GM19452 (cell line): ENCODE measurements around the gene IMMT.
"Not testable (repeated sequence)": the region's sequence is repeated elsewhere in the genome, so short reads cannot be mapped to it uniquely, and the experiment has no call there.

Experiments
- ATAC-seq: cut with Tn5 transposase; IDR thresholded peaks from one replicate; pipeline ENCODE4 v1.9.1; 2021; ENCODE audit not compliant: unreplicated experiment

Gene IMMT

GRCh38 chr2:86202336-86202692 lies 7.1 kb upstream of the IMMT start:
- no peak for ATAC-seq

DNA sequence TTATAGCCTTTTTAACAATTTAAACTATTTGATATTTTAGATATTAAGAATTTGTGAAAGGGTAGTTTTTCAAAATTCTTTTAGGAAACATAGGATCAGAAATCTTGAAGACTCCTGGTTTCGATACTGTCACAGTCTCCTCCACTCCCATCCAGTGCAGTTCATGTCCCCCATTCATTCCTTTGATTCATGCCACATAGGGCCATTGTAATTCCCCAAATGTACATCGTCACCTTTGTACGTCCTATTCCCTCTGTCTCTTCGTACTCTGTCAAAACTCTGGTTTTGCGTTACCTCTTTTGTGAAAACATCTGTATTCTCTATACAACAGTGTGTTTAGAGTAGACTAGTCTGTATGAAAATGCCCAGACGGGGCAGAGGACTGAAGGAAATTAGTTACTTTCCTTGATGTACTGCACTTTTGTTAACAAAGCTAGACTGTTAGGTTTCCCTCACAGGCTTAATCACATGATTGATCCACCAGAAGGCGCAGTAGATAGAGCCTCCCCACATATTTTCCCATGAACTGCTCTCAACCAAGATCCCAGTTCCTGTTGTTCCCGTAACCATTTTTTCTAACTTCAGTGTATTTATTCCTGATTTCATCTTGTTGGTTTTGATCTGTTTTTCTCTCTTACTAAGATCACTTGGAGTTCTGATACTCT lies 6.5 kb upstream of the IMMT start:
- ATAC-seq = no peak

DNA sequence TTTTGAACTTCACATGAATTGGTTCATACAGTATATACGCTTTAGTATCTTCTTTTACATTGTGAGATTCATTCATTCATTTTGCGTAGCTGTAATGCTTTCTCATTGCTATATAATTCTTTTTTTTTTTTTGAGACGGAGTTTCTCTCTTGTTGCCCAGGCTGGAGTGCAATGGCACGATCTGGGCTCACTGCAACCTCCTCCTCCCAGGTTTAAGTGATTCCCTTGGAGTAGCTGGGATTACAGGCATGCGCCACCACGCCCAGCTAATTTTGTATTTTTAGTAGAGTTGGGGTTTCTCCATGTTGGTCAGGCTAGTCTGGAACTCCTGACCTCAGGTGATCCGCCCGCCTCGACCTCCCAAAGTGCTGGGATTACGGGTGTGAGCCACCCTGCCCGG lies 5.3 kb upstream of the IMMT start:
- ATAC-seq = not testable (repeated sequence)

- no peak for ATAC-seq
Measured at GRCh38 chr2:86199834-86200177, 4.5 kb upstream of the IMMT start.

DNA sequence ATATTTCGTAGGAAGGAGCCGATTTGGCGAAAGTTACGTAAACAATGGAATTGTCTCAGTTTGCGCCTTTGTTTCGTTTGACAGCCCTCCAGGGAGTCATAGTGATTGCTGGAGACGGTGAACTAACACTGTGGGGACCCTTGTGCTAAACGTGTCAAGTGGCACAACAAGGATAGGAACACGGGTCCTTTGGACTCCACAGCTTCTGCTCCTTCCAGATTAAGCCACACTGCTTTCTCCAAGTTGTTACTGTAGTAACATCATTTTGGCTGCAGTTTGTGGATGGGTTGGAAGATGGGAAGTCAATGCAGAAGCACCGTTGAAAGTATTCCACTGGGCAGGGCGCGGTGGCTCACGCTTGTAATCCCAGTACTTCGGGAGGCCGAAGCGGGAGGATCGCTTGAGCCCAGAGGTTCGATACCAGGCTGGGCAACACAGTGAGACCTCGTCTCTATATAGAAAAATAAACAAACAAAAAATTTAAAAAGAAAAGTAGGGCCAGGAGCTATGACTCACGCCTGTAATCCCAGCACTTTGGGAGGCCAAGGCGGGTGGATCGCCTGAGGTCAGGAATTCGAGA lies 636 bp upstream of the IMMT start:
- no peak for ATAC-seq

GRCh38 chr2:86194751-86195054 lies 559 bp downstream of the IMMT start:
- no peak for ATAC-seq

- ATAC-seq = no peak
Measured at GRCh38 chr2:86193901-86194567, 1.2 kb downstream of the IMMT start.

DNA sequence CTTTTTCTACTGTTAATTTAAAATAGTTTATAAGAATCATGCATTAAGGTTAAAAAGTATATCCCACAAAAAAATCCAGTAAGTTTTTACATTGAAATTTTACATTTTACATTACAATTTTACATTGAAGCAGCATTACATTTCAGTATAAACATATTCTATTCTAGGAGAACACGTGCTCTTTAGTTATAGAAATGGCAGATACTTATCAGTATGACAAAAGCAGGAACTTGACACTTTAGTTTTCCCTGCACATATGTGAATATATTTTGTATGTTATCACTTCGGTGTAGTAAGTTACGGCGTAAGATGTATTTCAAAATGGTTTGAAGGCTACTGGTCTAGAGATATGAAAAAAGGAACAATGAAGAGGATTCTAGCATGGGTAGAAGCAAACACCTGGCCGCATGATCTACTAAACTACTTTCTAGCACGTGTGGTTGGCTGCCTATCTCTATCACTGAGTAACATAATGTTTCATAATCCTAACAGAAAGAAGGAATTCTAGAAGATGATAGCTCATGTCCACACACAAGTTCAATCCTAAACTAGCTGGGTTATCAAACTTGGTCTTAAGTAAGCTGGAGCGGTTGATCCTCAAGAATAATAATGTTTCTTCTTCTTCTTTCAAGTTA lies 5.4 kb downstream of the IMMT start:
- no peak for ATAC-seq

GRCh38 chr2:86186431-86186830 lies 8.8 kb downstream of the IMMT start:
- ATAC-seq = no peak

DNA sequence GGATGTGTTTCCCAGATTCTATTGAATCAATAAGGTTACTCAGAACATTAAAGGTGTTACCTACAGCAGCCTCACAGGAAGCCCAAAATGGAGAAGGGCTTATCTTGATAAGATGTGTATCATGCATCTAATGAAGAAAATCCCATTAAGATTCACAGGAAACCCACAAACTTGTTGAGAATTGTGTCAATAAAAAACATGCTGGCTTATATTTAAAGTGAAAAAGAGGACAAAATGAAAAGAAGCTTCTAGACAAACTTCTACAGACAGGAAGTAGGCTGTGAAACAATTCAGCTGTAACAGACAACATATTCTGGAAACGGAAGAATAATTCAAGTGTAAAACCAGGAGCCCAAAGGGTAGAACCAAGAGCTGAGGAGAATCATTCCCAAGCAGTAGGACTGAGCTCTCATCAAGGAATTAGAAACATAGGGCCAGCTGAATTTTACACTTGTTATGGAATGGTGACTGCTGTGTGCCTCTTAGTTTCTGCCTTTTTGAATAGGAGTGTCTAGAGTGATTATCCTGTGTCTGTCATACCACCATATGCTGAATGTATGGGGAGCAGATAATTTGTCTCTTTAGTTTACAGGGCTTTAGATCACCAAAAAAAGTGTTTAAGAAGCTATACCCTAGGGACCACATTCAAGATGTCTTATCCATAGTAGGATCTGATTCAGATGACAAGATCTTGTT lies 9.6 kb downstream of the IMMT start:
- ATAC-seq = no peak

DNA sequence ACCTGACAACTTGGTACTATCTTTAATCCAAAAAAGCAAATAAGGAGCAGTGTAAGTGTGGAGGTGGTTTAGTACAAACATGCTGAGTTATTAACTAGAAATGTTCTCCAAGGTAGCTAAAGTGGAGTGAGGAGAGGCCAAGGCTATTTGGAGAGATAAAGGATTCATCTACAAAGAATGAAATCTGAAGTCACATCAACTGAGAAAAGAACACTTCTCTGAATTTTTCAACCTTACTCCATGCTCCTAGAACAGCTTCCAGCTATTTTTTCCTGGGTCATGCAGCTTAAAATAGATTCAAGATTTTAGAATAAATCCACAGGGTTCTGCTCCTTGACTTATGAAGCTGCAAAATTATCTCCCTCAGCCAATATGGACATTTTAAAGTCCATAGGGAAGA lies 18.7 kb downstream of the IMMT start:
- no peak for ATAC-seq

- no peak for ATAC-seq
Measured at GRCh38 chr2:86175828-86176227, 19.4 kb downstream of the IMMT start.

- no peak for ATAC-seq
Measured at GRCh38 chr2:86174445-86174844, 20.8 kb downstream of the IMMT start.

DNA sequence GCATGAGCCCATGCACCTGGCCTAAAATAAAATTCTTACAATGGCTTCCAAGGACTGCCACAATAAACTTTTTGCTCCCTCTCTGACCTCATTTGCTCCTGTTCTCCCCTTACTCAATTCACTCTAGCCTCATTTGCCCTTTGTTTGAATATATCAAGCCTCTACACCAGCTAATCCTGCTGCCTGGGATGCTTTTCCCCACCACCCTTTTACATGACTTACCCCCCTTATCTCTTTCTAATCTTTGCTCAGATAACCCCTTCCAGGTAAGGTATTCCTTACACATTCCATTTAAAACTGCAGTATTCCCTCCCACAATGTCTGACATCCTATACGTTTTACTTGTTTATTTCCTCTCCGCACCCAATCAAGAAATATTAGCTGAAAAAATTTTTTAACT lies 22.7 kb downstream of the IMMT start:
- no peak for ATAC-seq

DNA sequence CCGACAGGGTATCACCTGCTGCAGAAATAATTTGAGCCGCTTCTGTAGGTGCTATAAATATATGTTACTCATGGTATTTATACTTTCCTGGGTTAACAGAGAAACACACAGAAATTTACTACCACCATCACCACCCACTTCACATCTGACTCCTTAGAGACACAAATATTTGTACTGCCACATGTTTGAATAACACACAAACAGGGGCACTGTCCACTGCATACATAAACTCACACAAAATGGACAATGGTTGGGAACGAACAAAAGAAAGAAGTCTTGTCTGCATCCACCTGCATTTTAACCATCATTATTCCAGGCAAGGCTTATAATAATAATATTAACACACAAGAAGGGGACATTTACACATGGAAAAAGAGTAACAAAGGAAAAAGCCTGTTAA lies 24.0 kb downstream of the IMMT start:
- ATAC-seq = no peak

GRCh38 chr2:86170449-86170848 lies 24.8 kb downstream of the IMMT start:
- ATAC-seq = no peak

GRCh38 chr2:86160156-86160952 lies 34.9 kb downstream of the IMMT start:
- no peak for ATAC-seq

DNA sequence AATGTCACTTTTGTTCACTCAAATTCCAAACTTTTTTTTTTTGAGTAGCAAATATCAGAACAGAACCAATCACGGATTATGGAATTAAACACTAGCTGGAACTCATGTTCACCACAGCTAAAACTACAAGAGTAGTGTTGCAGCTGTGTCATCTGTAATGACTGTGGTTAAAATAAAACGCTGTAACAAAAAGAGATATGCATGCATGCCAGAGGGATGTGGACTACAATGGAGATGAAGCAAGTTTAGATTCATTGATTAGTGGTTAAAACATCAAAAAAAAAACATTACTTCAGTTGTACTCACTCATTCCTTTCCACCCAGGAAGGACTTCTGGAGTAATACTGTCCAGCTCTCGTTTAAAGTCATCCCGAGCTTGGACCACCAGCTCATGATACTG lies 37.0 kb downstream of the IMMT start:
- no peak for ATAC-seq

DNA sequence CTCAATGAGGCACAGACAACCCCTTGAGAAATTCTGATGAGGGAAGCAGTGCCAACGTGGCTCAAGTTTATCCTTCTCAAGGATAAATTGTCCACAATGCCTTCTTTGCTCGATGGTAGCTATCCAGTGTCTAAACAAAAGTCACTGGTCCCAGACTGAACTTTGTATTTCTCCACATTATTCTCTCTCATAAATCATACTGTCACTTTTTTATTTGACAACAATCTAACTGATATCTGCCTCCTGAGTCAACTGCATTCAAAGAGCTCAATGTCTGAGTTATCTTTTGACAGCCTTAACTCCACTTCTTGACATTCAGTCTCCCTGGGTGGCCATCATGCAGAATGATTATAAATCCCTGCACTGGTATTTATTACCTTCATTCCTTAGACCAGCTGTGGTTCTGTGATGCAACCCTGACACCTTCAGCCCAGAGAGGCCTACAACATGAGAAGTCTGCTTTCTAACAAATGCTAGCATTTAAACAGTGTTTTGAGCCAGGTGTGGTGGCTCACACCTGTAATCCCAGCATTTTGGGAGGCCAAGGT lies 38.2 kb downstream of the IMMT start:
- no peak for ATAC-seq

DNA sequence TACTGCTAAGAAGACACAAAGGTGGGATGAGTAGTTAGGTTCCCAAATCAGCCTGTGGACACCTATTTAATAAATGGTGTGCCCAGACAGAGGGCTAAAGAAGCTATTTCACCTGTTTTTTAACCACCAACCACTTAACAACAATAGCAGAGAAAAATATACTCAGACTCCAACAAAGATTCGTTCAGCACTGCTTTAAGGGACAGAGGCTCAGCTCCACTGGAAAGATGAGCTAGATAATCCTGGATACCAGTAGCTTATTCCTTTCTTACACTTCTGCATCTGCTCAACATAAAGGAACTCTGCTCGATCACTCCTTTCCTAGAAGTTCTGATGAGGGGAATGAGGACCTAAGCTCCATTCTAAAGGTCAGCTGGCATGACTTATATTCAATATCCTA lies 44.8 kb downstream of the IMMT start:
- no peak for ATAC-seq

DNA sequence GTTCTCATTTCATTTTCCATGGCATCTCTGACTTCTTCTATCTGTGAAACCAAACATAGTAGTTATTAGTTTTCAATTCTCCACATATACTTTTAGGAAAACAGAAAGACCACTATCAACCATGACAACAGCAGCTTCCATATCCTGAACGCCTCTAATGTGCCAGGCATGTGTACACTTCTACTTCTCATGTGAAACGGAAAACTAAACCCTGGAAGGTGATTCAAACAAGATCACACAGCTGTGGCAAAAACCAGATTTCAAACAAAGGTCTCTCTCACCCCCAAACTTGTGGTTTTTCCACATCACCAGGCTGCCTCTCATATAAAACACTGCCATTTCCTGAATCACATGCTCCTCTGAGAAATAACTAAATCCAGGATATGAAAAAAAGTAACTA lies 47.5 kb downstream of the IMMT start:
- ATAC-seq = no peak
